Duodenal mucosa (tissue), 2 donors: ENCODE measurements around the gene SNX8.

ENCODE experiments used
- H3K27ac ChIP-seq: one replicate; pipeline ENCODE4 v1.7.0; 2013; ENCODE audit warnings: low read depth, low read length
- H3K27me3 ChIP-seq, 2 donors: one replicate each; pipeline ENCODE4 v1.7.0; 2013; ENCODE audit warnings: low read length in 2 of 2, control low read depth in 1 of 2; ENCODE audit not compliant: insufficient read depth in 2 of 2, control insufficient read depth in 1 of 2
- H3K36me3 ChIP-seq, 2 donors: one replicate each; pipeline ENCODE4 v1.7.0; 2013; ENCODE audit warnings: low read length in 2 of 2, control low read depth in 1 of 2; ENCODE audit not compliant: insufficient read depth in 2 of 2, control insufficient read depth in 1 of 2
- H3K4me1 ChIP-seq, 2 donors: one replicate each; pipeline ENCODE4 v1.7.0; 2013; ENCODE audit warnings: low read length in 2 of 2, control low read depth in 1 of 2; ENCODE audit not compliant: insufficient read depth in 2 of 2, control insufficient read depth in 1 of 2
- H3K4me3 ChIP-seq, 2 donors: one replicate each; pipeline ENCODE4 v1.7.0; 2013; ENCODE audit warnings: low read length in 2 of 2, low read depth in 1 of 2
- H3K9ac ChIP-seq, 2 donors: one replicate each; pipeline ENCODE4 v1.7.0; 2013; ENCODE audit warnings: low read length in 2 of 2, low read depth in 1 of 2
- H3K9me3 ChIP-seq, 2 donors: one replicate each; pipeline ENCODE4 v1.7.0; 2013; ENCODE audit warnings: low read length in 2 of 2, control low read depth in 1 of 2; ENCODE audit not compliant: control insufficient read depth in 1 of 2

The SNX8 gene

GRCh38 chr7:2209146-2209960 lies 104.9 kb downstream of the SNX8 start:
- peaks cover 18 to 47% of the 10 kb centered on the region in 2 donors for H3K36me3 ChIP-seq
- H3K27ac ChIP-seq: no peak overlapping the region
- H3K27me3 ChIP-seq: no peaks in the 10 kb centered on the region
- H3K9me3 ChIP-seq: no peaks in the 10 kb centered on the region
- no peak overlapping the region for H3K9ac ChIP-seq
- no peak overlapping the region for H3K4me3 ChIP-seq
- H3K4me1 ChIP-seq: no peaks in the 10 kb centered on the region

- Histone ChIP-seq H3K27me3 (no peaks in the 10 kb centered on the region), H3K27ac (no peak overlapping the region), H3K4me3 (no peak overlapping the region), H3K4me1 (no peaks in the 10 kb centered on the region), H3K9me3 (no peaks in the 10 kb centered on the region), H3K36me3 (peaks cover 12 to 45% of the 10 kb centered on the region in 2 donors), H3K9ac (no peak overlapping the region)
Measured at GRCh38 chr7:2208712-2209111, 105.5 kb downstream of the SNX8 start.

GRCh38 chr7:2205036-2205780 lies 109.0 kb downstream of the SNX8 start:
- H3K27ac ChIP-seq: no peak overlapping the region

GRCh38 chr7:2204446-2204845 lies 109.8 kb downstream of the SNX8 start:
- Histone ChIP-seq H3K27me3 (no peaks in the 10 kb centered on the region), H3K4me3 (no peak overlapping the region), H3K4me1 (no peaks in the 10 kb centered on the region), H3K9me3 (no peaks in the 10 kb centered on the region), H3K27ac (no peak overlapping the region), H3K36me3 (peaks cover 11 to 41% of the 10 kb centered on the region in 2 donors), H3K9ac (no peak overlapping the region)

More at GRCh38 chr7:2205036-2205780, 109.0 kb downstream of the SNX8 start:
- H3K4me3 ChIP-seq: no peak overlapping the region
- H3K36me3 ChIP-seq: peaks cover 9 to 33% of the 10 kb centered on the region in 2 donors
- H3K27me3 ChIP-seq: no peaks in the 10 kb centered on the region
- H3K4me1 ChIP-seq: no peaks in the 10 kb centered on the region
- no peaks in the 10 kb centered on the region for H3K9me3 ChIP-seq
- no peak overlapping the region for H3K9ac ChIP-seq

GRCh38 chr7:2203766-2204300 lies 110.4 kb downstream of the SNX8 start:
- Histone ChIP-seq H3K9ac (no peak overlapping the region), H3K27me3 (no peaks in the 10 kb centered on the region), H3K36me3 (peaks cover 11 to 41% of the 10 kb centered on the region in 2 donors), H3K4me1 (no peaks in the 10 kb centered on the region), H3K27ac (no peak overlapping the region), H3K4me3 (no peak overlapping the region), H3K9me3 (no peaks in the 10 kb centered on the region)

GRCh38 chr7:2202901-2203765 lies 111.1 kb downstream of the SNX8 start:
- Histone ChIP-seq H3K36me3 (peaks cover 11 to 42% of the 10 kb centered on the region in 2 donors), H3K9ac (no peak overlapping the region), H3K9me3 (no peaks in the 10 kb centered on the region), H3K4me3 (no peak overlapping the region), H3K4me1 (no peaks in the 10 kb centered on the region), H3K27me3 (no peaks in the 10 kb centered on the region), H3K27ac (no peak overlapping the region)

GRCh38 chr7:2202361-2202761 lies 111.9 kb downstream of the SNX8 start:
- Histone ChIP-seq H3K4me1 (no peaks in the 10 kb centered on the region), H3K27ac (no peak overlapping the region), H3K27me3 (no peaks in the 10 kb centered on the region), H3K9ac (no peak overlapping the region), H3K36me3 (peaks cover 8 to 36% of the 10 kb centered on the region in 2 donors), H3K9me3 (no peaks in the 10 kb centered on the region), H3K4me3 (no peak overlapping the region)
